LNCaP clone FGC (cell line): ENCODE results near the gene NCS1.
"Not testable (repeated sequence)": the region's sequence is repeated elsewhere in the genome, so short reads cannot be mapped to it uniquely, and the experiment has no call there.

Source experiments
- DNase-seq: peaks from one replicate; pipeline ENCODE4 v3.0.0-alpha.2; 2011; ENCODE audit warnings: low read depth
- H3K4me3 ChIP-seq: 2 replicates; pipeline ENCODE4 v1.5.1; 2011; ENCODE audit warnings: mild to moderate bottlenecking, low read depth, low read length, control low read depth
- TF ChIP-seq, protein P1 (sequence below): IDR thresholded peaks from 2 replicates; pipeline ENCODE4 v1.5.1; 2012; ENCODE audit warnings: mild to moderate bottlenecking; ENCODE audit not compliant: control insufficient read depth, insufficient read depth; ENCODE audit errors: extremely low read depth

NCS1 gene

DNA sequence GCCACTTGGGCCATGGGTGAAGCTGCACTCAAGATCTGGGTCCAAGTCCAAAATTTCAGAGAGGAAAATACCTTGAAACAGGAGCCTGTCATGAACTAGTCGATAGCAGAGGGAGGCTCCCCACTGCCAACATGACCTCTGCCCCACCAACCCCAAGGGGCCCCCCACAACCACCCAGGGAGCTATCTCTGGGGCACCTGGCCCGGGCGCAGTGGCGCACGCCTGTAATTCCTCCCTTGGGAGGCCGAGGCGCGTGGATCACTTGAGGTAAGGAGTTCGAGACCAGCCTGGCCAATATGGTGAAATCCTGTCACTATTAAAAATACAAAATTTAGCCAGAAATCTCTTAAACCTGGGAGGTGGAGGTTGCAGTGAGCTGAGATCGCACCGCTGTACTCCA is 73.3 kb downstream of the NCS1 start:
- TF ChIP-seq, protein P1, sequence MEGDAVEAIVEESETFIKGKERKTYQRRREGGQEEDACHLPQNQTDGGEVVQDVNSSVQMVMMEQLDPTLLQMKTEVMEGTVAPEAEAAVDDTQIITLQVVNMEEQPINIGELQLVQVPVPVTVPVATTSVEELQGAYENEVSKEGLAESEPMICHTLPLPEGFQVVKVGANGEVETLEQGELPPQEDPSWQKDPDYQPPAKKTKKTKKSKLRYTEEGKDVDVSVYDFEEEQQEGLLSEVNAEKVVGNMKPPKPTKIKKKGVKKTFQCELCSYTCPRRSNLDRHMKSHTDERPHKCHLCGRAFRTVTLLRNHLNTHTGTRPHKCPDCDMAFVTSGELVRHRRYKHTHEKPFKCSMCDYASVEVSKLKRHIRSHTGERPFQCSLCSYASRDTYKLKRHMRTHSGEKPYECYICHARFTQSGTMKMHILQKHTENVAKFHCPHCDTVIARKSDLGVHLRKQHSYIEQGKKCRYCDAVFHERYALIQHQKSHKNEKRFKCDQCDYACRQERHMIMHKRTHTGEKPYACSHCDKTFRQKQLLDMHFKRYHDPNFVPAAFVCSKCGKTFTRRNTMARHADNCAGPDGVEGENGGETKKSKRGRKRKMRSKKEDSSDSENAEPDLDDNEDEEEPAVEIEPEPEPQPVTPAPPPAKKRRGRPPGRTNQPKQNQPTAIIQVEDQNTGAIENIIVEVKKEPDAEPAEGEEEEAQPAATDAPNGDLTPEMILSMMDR = no peak
- H3K4me3 ChIP-seq = no peak overlapping the region
- no peak for DNase-seq

GRCh38 chr9:130246126-130246525 is 73.9 kb downstream of the NCS1 start:
- no peak overlapping the region for H3K4me3 ChIP-seq
- no peak for DNase-seq
- TF ChIP-seq, protein P1 = no peak

DNA sequence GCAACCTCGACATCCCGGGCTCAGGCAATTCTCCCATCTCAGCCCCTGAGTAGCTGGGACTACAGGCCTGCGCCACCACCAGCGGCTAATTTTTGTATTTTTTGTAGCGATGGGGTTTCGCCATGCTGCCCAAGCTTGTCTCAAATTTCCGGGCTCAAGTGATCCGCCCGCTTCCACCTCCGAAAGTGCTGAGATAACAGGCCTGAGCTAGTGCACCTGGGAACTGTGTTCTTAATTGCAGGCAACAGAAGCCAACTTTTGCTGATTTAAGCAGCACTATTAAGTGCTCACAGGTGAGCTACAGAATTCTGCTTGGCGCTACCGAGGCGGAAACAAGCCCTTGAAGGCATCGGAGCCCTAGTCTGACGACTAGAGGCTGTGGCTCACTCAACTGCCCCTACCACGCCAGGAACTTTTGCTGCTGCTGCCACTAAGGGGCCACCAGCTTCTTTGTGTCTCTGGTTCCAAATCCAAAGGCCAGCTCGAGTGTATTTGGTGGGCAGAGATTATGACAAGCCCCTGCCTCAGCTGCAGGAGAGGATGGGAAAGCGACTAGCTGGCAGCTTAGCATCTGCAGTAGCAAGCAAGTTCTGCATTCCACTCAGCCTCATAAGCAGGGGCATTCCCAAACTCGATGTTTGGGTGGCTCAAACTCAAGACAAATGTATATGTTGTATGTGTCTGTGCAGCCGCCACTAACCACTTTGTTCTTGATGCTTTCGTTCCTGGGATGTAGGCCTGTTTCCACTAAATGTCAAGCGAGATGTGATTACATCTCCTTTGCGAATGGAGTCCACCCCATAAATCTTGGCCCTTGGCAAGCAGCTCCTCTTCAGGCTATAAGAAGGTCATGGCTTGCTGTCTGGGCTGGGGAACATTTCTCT is 82.8 kb downstream of the NCS1 start:
- DNase-seq = no peak
- H3K4me3 ChIP-seq = no peak overlapping the region
- TF ChIP-seq, protein P1 = no peak

DNA sequence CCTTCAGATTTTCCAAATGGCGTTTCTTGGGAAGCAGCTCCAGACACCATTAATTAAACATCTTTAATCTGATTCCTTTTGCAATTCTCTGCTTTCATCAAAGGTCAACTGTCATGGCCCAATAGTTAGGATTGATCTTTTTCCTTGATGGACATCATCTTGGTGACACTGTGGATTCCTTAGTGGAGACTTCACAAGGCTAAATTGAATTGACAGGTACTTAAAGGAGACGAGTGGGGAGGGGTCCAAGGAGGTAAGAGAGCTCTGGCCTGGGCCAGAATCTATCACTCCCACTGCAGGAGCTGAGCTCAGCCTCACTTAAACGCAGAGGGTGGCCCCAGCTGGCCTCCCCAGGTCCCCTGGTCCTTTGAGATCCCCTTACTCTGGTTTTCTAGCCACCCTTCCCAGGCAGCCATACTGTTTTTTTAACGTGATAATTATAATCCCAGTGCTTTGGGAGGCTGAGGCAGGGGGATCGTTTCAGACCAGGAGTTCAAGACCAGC is 83.5 kb downstream of the NCS1 start:
- no peak overlapping the region for H3K4me3 ChIP-seq
- no peak for DNase-seq
- TF ChIP-seq, protein P1 = no peak

GRCh38 chr9:130256644-130257043 is 84.4 kb downstream of the NCS1 start:
- H3K4me3 ChIP-seq = no peak overlapping the region
- TF ChIP-seq, protein P1 = no peak
- no peak for DNase-seq

- not testable (repeated sequence) for DNase-seq, H3K4me3 ChIP-seq
Measured at GRCh38 chr9:130258137-130258536, 85.9 kb downstream of the NCS1 start.

GRCh38 chr9:130259044-130259443 is 86.8 kb downstream of the NCS1 start:
- no peak for DNase-seq
- no peak overlapping the region for H3K4me3 ChIP-seq
- TF ChIP-seq, protein P1 = no peak
